NCI-H1105 (cell line): Measurements from ENCODE around the gene ZG16.
"Not testable (repeated sequence)": the region's sequence is repeated elsewhere in the genome, so short reads cannot be mapped to it uniquely, and the experiment has no call there.

ENCODE experiments used
- DNase-seq: peaks from one replicate; lab custom pipeline; 2025; lab: John Stamatoyannopoulos, UW

Gene ZG16

GRCh38 chr16:29777576-29778350, at the start of gene ZG16:
ZG16 (plus strand) TSS chr16:29778256; CDS start chr16:29779267, 1,011 bp downstream.
- DNase-seq, result no peak

DNA sequence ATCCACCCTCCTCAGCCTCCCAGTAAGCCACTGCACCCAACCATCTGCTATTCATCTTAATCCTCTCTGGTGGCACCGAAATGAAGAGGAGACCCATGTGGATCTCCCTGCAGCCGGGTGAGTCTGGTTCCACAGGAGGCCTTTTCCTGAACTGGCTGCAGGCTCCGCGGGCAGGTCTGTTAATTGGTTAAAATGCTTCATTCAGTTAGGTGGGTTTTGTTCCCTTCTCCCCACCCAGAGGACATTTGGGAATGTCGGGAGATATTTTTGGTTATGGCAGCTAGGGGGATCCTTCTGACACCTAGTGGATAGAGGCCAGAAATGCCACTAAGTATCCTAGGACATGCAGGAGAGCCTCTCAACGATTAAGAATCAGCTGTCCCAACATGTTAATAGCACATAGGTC, 48.9 kb upstream of the ZG16 start:
- no peak for DNase-seq

DNA sequence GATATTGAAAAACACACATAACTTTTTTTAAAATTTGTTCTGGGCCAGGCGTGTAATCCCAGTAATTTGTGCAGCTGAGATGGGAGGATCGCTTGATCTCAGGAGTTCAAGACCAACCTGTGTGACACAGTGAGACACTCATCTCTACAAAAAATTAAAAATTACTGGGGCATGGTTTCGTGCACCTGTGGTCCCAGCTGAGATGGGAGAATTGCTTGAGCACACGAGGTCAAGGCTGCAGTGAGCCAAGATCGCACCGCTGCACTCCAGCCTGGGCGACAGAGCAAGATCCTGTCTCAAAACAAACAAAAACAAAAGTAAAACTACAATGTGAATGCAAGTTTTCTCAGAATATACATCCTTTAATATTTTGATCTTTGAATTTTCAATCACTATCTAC, 47.4 kb upstream of the ZG16 start:
- no peak for DNase-seq

DNA sequence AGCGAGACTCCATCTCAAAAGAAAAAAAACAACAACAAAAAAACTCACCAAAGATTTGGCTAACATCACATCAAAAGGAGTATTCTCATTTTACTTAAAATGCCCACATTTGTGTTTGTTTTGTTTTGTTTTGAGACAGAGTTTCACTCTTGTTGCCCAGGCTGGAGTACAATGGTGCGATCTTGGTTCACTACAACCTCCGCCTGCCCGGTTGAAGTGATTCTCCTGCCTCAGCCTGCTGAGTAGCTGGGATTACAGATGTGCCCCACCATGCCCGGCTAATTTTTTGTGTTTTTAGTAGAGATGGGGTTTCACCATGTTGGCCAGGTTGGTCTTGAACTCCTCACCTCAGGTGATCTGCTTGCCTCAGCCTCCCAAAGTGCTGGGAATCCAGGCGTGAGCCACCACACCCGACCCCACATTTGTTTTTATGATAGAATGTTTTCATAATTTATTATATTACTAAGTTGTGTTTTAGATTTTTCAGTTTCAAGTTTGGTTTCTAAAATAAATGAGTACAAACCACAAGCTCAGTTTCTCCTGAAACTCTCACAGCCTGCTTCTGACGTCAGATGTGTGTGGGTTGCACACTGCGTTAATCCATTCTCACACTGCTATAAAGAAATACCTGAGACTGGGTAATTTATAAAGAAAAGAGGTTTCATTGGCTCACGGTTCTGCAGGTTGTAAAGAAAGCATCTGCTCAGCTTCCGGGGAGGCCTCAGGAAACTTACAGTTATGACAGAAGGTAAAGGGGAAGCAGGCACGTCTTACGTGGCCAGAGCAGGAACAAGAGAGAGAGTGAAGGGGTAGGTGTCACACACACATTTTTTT, 46.1 kb upstream of the ZG16 start:
- not testable (repeated sequence) for DNase-seq

DNA sequence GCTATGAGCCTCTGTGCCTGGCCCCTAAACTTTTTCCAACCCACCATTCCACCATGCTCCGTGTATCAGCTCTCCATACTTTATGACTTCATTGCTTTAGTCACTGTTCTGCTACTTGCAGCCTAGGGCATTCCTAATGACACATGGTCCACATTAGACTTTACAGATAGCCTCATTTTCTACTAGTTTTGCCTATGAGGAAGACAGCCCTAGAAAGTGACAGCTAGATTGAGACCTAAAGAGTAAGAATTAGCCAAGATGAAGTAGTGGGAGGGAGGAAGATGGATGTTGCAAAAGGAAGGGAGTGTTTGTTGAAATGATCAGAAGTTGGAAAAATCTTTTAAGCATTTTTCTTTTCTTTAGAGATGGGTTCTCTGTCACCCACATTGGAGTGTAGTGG, 43.3 kb upstream of the ZG16 start:
- DNase-seq, result no peak

- DNase-seq, result no peak
Observed at GRCh38 chr16:29736112-29736511, 41.9 kb upstream of the ZG16 start.

GRCh38 chr16:29736764-29737163, 41.3 kb upstream of the ZG16 start:
- DNase-seq, result no peak

- no peak for DNase-seq
Observed at GRCh38 chr16:29737713-29738112, 40.3 kb upstream of the ZG16 start.

DNA sequence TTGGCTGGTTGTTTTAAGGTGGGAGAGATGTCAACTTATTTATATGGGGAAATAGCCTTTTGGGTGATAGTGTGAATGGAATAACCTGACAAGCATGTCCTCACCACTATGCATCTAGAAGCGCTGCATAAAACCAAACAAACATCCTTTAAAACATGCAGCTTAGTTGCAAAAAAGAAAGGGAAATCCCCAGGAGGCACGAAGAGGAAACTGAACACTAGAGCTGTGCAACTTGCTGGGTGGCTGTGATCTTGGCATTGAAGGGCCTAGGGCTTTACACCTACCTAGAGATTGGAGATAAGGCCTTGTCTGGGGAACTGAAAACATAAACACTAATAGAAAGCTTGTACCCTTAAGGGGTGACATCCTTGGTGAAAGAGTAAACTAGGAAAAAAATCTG, 39.5 kb upstream of the ZG16 start:
- DNase-seq, result no peak

DNA sequence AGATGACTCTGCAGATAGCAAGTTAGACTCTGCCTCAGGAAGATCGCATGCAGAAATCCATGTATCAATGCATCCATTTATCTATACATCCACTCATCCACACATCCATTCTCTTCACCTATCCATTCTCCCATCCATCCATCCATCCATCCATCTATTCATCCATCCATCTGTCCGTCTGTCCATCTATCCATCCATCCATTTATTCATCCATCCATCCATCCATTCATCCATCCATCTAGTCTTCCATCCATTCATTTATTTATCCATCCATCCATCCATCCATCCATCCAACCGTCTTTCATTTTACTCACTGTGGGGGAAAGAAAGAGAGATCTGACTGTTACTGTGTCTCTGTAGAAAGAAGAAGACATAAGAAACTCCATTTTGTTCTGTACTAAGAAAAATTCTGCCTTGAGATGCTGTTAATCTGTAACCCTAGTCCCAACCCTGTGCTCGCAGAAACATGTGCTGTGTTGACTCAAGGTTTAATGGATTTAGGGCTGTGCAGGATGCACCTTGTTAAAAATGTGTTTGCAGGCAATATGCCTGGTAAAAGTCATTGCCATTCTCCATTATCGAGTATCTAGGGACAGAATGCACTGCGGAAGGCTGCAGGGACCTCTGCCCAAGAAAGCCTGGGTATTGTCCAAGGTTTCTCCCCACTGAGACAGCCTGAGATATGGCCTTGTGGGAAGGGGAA, 38.0 kb upstream of the ZG16 start:
- not testable (repeated sequence) for DNase-seq

GRCh38 chr16:29740630-29741015, 37.4 kb upstream of the ZG16 start:
- DNase-seq, result not testable (repeated sequence)

GRCh38 chr16:29742683-29743275, 35.3 kb upstream of the ZG16 start:
- DNase-seq, result no peak

DNA sequence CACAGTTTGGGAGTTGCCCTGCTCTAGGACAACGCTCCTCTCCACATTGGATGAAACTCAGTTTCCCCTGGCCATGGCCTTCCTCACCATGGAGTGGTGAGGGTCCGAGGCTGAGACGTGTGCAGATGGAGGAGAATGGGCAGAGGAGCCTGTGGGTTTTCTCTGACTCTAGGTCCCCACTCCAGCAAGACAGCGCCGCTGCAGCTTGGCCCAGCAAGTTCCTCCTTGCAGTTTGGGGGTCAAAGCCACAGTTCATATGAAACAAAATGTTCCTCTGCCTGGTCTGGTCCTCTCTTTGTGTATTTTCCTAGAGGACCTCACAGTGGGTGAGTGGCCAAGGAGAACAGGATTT, 34.6 kb upstream of the ZG16 start:
- DNase-seq, result no peak

GRCh38 chr16:29743827-29744531, 34.1 kb upstream of the ZG16 start:
- DNase-seq, result no peak

- no peak for DNase-seq
Observed at GRCh38 chr16:29744541-29745101, 33.4 kb upstream of the ZG16 start.

GRCh38 chr16:29745121-29745852, 32.8 kb upstream of the ZG16 start:
- DNase-seq, result no peak

DNA sequence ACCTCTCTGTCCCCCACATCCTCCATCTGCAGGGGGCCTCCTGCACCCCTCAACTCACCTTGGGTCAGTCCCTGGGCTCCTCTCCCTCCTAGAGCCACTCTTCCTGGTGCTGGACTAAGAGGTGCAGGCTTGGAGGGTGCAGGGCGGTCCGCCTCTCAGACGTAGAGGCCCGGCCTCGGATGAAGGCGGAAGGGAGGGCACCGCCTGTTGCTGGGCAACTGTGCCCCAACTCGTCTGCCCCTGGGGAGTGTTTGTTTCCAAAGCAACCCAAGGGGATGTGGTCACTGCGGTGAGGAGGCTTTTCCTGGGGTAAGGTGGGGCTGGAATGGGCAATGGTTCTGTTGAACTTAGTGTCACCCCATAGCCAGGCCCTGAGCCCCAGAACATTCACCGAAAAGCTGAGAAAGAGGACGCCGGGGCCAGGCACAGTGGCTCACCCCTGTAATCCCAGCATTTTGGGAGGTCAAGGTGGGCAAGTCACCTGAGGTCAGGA, 32.2 kb upstream of the ZG16 start, which contains the start of gene C16orf54:
Gene C16orf54, minus strand, starts transcription at position 138 of the 493 bp plus-strand sequence. CDS start 1,039 bp downstream, outside the sequence.
- DNase-seq, result no peak

- DNase-seq, result not testable (repeated sequence)
Observed at GRCh38 chr16:29746518-29746917, 31.5 kb upstream of the ZG16 start.

GRCh38 chr16:29747947-29748759, 29.9 kb upstream of the ZG16 start:
- no peak for DNase-seq
